ENCODE measurements around the gene GCSAM.

Gene GCSAM

GRCh38 chr3:112128843-112129727 is 4.0 kb downstream of the GCSAM start:
- DNase-seq = peak; percentile 20

DNA sequence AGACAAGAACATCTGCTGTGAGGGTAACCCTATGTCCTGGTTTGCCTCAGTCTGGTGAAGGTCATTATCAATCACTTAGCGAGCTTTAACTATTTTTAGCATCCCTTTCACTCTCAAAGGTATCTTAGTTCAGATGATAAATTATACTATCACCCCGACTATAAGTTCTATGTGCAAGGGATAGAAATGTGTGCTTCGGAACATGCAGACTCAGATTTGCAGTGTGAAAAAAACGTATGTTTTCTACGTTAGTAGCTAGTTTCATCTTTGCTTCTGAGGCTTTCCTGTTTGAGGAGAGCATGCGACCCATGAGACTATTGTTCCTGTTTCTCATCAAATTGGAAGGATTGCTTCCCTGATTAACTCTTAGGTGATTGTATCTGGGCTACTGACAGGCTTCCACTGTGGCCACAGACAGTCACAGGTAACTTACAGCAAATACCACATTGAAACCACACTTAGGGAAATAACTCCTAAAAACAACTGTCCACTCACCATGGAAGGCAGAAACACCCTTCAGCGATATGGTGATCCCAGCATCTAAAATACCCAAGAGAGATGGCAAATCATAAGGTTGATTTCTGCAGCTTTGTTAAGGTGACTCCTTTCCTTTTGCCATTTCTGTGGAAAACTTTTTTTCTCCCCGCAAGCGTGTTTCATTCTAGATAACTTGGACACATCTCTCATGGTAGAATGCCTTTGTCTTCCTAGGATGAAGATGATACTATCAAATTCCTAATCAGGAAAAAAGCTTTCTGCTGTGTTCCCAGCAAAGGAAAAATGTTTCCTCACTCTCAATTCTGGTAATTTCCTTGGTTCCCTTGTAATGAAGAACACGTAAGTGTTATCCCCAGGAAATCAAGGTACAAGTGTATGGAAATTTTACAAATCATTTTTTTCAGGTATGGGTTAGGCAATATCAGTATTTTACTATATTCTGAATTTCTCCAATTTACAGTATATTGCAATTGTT is 5.2 kb downstream of the GCSAM start:
- DNase-seq = no peak

GRCh38 chr3:112126511-112126911 is 6.5 kb downstream of the GCSAM start:
- peak; percentile 38 for DNase-seq

DNA sequence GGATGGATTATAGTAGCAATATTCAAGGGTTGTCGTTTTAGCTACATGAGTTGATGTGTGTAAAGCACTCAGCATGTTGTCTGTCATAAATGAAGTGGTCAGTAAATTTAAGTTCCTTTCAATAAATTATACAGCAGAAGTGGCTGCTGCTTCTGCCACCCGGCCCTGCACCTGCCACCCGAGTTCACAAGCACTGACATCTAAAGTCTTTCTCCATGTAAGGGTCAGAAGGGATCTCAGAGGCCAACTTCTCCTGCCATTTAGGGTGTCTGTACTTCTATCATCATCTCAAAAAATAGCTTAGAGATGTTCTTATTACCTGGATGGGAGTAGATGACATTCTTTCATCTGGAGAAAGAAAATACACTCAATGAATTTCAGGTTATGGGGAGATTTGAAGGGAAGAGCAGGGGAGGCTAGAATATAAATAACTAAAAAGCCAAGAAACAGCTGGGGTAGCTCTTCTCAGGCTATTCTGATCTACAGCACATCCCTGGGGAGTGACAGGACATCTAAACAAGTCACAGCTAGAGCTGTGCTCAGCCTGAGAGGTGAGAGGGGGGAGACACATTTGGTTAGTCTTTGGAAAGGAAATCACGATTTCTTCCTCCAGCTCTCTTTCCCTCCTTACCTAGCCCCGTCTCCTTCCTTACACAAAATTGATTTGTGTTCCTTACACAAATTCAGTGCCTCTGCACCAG is 8.0 kb downstream of the GCSAM start:
- no peak for DNase-seq

DNA sequence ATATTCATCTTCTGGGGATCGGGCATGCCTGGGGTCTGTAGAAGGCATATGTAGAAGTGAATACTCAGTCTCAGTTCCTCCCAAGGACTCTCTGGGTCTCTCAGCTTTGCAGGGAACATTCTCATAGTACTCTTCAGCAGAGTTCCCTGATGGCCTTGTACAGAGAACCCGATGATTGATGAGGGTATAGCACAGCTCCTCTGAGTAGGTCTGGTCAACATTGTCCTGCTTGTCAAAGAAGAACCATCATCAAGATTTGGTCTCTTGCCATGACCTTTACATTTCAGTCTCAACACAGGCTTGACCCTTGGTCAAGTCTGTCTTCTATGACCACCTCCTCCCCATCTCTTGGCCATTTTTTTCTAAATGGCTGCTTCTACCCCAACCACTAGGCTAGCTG is 9.5 kb downstream of the GCSAM start:
- DNase-seq = no peak

GRCh38 chr3:112122870-112123269 is 10.2 kb downstream of the GCSAM start:
- no peak for DNase-seq

DNA sequence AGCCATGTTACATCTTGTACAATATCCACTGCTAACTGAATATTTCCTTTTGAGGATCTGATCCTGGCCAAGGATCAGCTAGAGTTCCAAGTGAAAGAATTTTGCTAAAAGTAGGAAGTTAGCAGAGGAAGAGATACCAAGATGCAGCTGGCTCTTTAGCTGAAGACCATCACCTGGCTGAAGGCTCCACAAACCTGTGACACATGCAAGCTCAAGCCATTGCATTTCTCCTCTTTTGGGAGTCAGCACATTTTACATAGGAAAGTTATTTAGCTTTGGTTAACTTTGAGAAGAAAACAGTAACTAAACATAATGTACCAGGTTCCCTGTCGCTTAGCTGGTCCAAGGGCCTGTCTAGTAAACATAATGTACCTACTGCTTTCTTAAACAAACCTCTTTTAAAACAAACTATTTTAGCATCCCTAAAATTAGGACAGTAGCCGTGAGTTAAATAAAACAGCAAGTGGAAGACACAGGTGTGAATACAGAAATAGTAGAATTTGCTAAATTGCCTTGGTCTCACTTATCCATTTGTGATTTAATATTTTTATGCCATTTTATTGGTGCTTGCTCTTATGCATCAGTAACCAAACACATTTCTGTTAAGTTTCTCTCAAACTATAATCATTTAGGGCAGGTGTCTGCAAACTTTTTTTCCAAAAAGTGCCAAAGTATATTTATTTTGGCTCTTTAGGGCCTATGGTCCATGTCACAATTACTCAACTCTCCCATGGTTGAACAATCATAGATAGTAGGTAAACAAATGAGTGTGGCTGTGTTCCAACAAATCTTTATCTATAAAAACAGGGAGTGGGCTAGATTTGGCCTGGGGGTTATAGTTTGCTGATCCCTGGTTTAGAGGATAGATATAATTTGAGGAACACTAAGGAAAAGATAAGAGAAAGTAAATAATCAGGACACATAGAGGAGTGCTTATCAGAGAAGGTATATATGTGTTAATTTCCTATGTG is 11.2 kb downstream of the GCSAM start:
- peak; percentile 39 for DNase-seq

GRCh38 chr3:112119962-112120836 is 12.8 kb downstream of the GCSAM start:
- no peak for DNase-seq

- DNase-seq = no peak
These were observed 15.0 kb downstream of the GCSAM start for GRCh38 chr3:112117841-112118571.

DNA sequence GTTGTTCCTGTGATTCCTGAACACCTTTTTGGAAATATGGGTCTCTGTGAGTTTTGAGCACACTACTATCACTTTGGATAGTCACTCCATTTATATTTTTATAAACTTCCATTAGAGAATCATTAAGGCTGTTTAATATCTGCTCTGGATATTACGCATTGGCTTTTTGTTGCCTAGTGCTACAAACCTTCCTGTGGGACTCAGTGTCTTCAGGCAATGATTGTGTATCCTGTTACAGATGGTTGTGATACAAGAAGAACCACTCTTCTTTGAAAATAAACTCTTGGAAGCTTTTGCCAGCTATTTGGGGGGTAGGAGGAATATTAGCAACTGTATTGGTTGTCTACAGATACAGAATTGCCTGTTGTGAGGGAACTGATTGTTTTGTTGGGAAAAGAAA is 15.6 kb downstream of the GCSAM start:
- DNase-seq = no peak

DNA sequence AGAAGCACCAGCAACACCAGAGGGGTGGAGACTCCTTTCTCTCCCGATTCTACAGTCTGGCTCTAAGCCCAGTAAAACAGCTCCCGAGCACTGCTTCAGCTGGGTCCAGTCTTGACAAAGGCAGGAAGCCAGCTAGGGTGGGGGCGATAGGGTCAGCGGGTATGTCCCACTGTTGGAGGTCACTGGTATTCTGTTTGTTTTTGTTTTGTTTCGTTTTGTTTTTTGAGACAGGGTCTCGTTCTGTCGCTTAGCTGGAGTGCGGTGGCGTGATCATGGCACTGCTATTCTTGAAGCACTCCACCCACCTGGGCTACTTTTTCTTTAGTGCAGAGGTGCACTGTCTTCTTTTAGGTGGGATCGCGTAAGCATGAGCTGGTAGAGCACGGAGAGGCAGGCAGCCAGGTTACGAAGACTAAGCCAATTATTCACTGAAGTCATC is 16.3 kb downstream of the GCSAM start:
- no peak for DNase-seq

- DNase-seq = no peak
These were observed 17.2 kb downstream of the GCSAM start for GRCh38 chr3:112115806-112116383.

DNA sequence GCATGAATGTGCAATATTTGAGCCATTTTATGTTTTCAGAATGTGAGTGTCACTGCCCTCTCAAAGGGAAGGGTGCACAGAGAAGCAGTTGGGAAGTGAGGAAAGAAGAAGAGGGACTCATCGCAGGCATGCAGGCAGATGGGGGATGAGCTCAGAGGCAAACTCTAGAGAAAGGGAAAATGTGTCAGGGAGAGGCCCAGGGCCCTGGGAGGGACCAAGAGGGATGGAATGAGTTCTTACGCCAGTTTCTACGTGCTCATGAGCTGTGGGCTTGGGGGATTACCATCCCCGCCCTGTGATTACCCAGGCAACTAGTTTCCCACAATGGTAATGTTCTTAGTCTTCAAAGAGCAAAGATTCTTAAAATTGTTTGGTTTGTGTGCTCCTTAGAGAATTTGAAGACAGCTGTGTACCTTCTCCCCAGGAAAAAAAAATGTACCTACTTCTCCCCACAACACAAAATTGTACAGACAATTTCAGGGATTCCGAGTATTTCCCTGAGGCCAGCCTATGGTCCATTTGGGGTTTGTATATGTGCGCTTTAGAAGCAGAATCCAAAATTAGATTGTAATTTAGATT is 17.8 kb downstream of the GCSAM start:
- no peak for DNase-seq

DNA sequence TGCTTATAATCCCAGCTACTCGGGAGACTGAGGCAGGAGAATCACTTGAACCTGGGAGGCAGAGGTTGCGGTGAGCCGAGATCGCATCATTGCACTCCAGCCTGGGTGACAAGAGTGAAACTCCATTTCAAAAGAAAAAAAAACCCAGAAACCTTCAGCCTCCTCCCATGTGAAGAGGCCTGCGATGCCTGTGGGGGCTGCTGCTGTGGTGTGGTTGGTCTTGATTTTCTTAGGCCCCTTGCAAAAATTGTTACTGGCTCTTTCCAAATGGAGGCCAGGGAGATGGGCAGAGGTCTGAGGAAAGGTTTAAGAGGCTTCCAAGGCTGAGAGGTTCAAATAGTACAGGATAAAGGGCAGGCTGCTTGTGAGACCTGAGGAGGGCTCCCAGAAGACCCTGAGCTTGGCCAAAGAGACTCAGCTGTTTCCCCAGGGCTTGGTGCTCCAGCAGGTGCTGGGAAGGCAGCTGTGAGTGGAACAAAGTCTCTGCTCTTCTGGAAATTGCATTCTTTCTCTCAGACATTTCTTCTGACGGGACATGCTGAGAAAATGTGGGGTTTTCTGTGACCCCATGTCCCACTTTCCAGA is 18.4 kb downstream of the GCSAM start:
- DNase-seq = no peak

DNA sequence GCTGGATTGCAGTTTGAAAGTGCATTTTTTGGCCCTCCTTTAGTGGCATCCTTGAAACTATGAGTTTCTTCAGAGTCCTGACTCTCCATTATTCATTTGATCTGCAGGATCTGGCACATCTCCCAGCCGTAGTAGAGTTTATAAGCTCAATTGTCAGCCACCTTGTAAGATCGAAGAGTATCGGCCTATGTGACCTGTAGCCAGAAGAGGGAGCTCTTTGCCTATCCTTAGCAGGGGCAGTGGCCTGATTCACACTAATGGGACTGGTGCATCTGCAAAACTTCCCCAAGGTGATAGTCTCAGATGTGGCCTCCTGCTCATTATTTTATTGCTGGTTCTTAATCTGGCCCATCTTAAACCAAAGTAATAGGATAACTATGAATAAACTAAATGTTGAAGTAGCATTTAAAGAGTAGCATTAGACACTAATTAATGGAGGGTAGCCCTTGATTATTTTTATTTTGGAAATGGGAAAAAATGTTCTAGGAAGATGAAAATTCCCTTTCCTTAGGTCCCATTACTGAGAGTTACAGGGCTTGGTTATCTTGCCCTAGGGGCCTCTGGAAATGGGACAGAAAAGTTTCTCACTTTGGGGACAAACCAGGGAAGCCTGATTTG is 21.2 kb downstream of the GCSAM start:
- peak; percentile 81 for DNase-seq

DNA sequence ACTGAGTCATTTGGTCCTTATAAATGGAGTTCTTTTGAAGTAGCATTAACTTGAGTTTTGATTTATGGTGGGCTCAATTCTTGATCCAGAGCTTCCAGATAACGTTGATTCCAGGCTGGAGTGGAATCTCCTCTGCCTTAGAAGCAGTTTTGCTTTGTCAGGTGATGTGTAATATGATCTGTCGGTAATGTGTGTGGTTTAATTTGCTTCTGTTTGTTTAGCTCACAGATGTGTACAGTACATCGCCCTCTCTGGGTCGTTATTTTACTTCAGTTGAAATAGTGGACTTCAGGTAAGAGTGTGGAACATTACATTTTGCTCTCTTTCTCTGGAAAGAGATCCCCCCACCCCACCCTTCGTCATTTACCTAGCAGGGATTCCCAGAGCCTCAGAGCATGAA is 23.7 kb downstream of the GCSAM start:
- DNase-seq = peak; percentile 91

GRCh38 chr3:112104774-112105173 is 28.3 kb downstream of the GCSAM start:
- DNase-seq = no peak

DNA sequence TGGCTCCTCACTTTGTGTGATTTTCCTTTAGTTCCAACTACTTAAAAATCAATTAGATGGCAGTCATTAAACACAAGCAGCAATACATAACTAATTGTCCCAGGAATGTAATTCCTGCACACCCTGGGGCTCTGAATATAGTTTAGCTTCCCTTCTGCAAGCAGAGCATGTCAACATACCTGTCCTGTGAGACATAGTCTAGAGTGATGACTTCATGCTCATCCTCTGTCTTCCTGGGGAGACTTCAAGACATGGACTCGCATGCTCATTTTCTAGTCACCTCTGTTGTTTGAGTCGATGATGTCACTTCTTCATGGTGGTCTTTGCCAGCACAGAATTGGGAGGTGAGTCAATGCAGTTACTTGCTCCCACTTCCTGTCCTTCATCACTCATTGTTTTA is 31.1 kb downstream of the GCSAM start:
- DNase-seq = peak; percentile 74
